Gastroesophageal sphincter (tissue), 4 donors: ENCODE measurements around the gene ZDHHC17. TPM values are rescaled to one million over a fixed set of nuclear protein-coding genes. Genes with fewer than 3 reads are reported as not detected.

Experiments used
- ATAC-seq: fragments of 150-250 bp; one replicate; pipeline ENCODE4 v1.9.1; 2016; ENCODE audit warnings: mild to moderate bottlenecking, moderate library complexity
- H3K27ac ChIP-seq, 4 donors: fragments of 200-600 bp; sonication (generic) in 3 of 4; 1 replicate in 3 of 4; 2 replicates in 1 of 4; pipeline ENCODE4 v1.5.1; 2016 to 2019
- H3K27me3 ChIP-seq: fragments of 200-600 bp; sonication (generic); one replicate; pipeline ENCODE4 v1.5.1; 2019
- H3K36me3 ChIP-seq, 2 donors: fragments of 200-600 bp; sonication (generic); one replicate each; pipeline ENCODE4 v1.5.1; 2019; ENCODE audit warnings: control low read depth in 1 of 2
- H3K4me1 ChIP-seq, 3 donors: fragments of 200-600 bp; sonication (generic); 1 replicate in 2 of 3; 2 replicates in 1 of 3; pipeline ENCODE4 v1.5.1; 2016 to 2019; ENCODE audit warnings: control low read depth in 2 of 3
- H3K4me3 ChIP-seq, 2 donors: fragments of 200-600 bp; sonication (generic); one replicate each; pipeline ENCODE4 v1.5.1; 2019; ENCODE audit warnings: mild to moderate bottlenecking in 1 of 2, moderate library complexity in 1 of 2
- H3K9me3 ChIP-seq, 3 donors: fragments of 200-600 bp; sonication (generic); one replicate each; pipeline ENCODE4 v1.5.1; 2017 to 2019; ENCODE audit warnings: control low read depth in 2 of 3
- CTCF ChIP-seq, 4 experiments: fragments of 200-600 bp in 2 of 4; fragments of 450-650 bp in 2 of 4; sonication (generic) in 1 of 4; IDR thresholded peaks; one replicate each; pipeline ENCODE4 v1.5.1; 2017 to 2019; ENCODE audit warnings: antibody characterized with exemption in 4 of 4, mild to moderate bottlenecking in 2 of 4, moderate library complexity in 2 of 4
- EP300 ChIP-seq: sonication (generic); formaldehyde crosslinking; IDR thresholded peaks from one replicate; pipeline ENCODE4 v1.6.1; 2017; ENCODE audit warnings: antibody characterized with exemption, mild to moderate bottlenecking
- POLR2A ChIP-seq, 2 donors: fragments of 450-650 bp; IDR thresholded peaks; one replicate each; pipeline ENCODE4 v1.6.1; 2017; ENCODE audit warnings: antibody characterized with exemption in 2 of 2, mild to moderate bottlenecking in 2 of 2, moderate library complexity in 1 of 2
- POLR2AphosphoS5 ChIP-seq: sonication (generic); formaldehyde crosslinking; IDR thresholded peaks from one replicate; pipeline ENCODE4 v1.6.1; 2017; ENCODE audit warnings: antibody characterized with exemption
- WGBS, 2 donors: methylation state at CpG; one replicate each; pipeline ENCODE4 v1.1.5; 2018; ENCODE audit warnings: low coverage in 1 of 2; 5-methylcytosine and 5-hydroxymethylcytosine counted together
- total RNA-seq, 4 donors: library from RNA; depleted of rRNA; stranded (reverse); fragments of >200 nt; gene quantifications; one replicate each; pipeline ENCODE4 v1.1.0, GENCODE V29; 2016

ZDHHC17 gene
- total RNA-seq, 4 donors from 2014 or later, result 25.4 to 71.8 (median 36.8) TPM

GRCh38 chr12:76738824-76739579 lies 24.9 kb upstream of the ZDHHC17 start:
- no peak overlapping the region for H3K4me3 ChIP-seq
- 70% methylated on average over 6 of the region's 10 CpGs; no CpG with 5 or more reads in 1 of the 2 donors for WGBS, 2 donors
- H3K9me3 ChIP-seq, result peaks cover 0 to 16% (median 0%) of the 10 kb centered on the region in 3 donors
- no peaks in the 10 kb centered on the region for H3K36me3 ChIP-seq
- TF ChIP-seq CTCF (IDR thresholded peaks at IDR 0.05) (no peak), POLR2AphosphoS5 (no peak)
- H3K27me3 ChIP-seq, result no peaks in the 10 kb centered on the region
- H3K4me1 ChIP-seq, result no peaks in the 10 kb centered on the region
- ATAC-seq, result no peak
- no peak overlapping the region for H3K27ac ChIP-seq

GRCh38 chr12:76739896-76740295 lies 24.0 kb upstream of the ZDHHC17 start:
- Histone ChIP-seq H3K27me3 (no peaks in the 10 kb centered on the region), H3K36me3 (no peaks in the 10 kb centered on the region), H3K9me3 (peaks cover 0 to 16% (median 0%) of the 10 kb centered on the region in 3 donors), H3K4me3 (no peak overlapping the region), H3K4me1 (no peaks in the 10 kb centered on the region), H3K27ac (no peak overlapping the region)
- TF ChIP-seq EP300 (no peak), POLR2AphosphoS5 (no peak)
- no peak for ATAC-seq
- 53 to 66% methylated on average over 4 of the region's 4 CpGs for WGBS, 2 donors

- no peak for TF ChIP-seq POLR2AphosphoS5
- no peak for TF ChIP-seq CTCF (IDR thresholded peaks at IDR 0.05)
- no peak for TF ChIP-seq POLR2A (IDR thresholded peaks at IDR 0.05)
- no peak for TF ChIP-seq EP300
- H3K27ac ChIP-seq, result no peak overlapping the region
- no peak overlapping the region for H3K4me3 ChIP-seq
- no peaks in the 10 kb centered on the region for H3K36me3 ChIP-seq
- H3K4me1 ChIP-seq, result no peaks in the 10 kb centered on the region
- no peaks in the 10 kb centered on the region for H3K27me3 ChIP-seq
- peaks cover 0 to 16% (median 0%) of the 10 kb centered on the region in 3 donors for H3K9me3 ChIP-seq
- 96% methylated on average over 7 to 8 of the region's 8 CpGs for WGBS, 2 donors
- no peak for ATAC-seq
These were observed 23.4 kb upstream of the ZDHHC17 start for GRCh38 chr12:76740501-76740900.

- Histone ChIP-seq H3K9me3 (no peaks in the 10 kb centered on the region), H3K4me3 (no peak overlapping the region), H3K27ac (no peak overlapping the region), H3K27me3 (no peaks in the 10 kb centered on the region), H3K36me3 (no peaks in the 10 kb centered on the region), H3K4me1 (no peaks in the 10 kb centered on the region)
- ATAC-seq, result no peak
- 89 to 100% methylated on average over 2 of the region's 2 CpGs for WGBS, 2 donors
- TF ChIP-seq EP300 (no peak), POLR2AphosphoS5 (no peak), POLR2A (IDR thresholded peaks at IDR 0.05) (no peak), CTCF (IDR thresholded peaks at IDR 0.05) (no peak)
These were observed 18.6 kb upstream of the ZDHHC17 start for GRCh38 chr12:76745343-76745742.

- Histone ChIP-seq H3K9me3 (no peaks in the 10 kb centered on the region), H3K36me3 (no peaks in the 10 kb centered on the region), H3K27ac (no peak overlapping the region), H3K27me3 (no peaks in the 10 kb centered on the region), H3K4me1 (no peaks in the 10 kb centered on the region), H3K4me3 (no peak overlapping the region)
- TF ChIP-seq POLR2AphosphoS5, result no peak
- TF ChIP-seq CTCF (IDR thresholded peaks at IDR 0.05), result no peak
- no peak for TF ChIP-seq EP300
- no peak for TF ChIP-seq POLR2A (IDR thresholded peaks at IDR 0.05)
- WGBS, 2 donors, result 67% methylated on average over 1 of the region's 1 CpG; no CpG with 5 or more reads in 1 of the 2 donors
- no peak for ATAC-seq
These were observed 17.4 kb upstream of the ZDHHC17 start for GRCh38 chr12:76746516-76746915.
